ENCODE results near the gene ZNF740.

The ZNF740 gene

GRCh38 chr12:53235164-53235563 is 54.6 kb downstream of the ZNF740 start:
- peak overlapping the region in 17 of 21 experiments; percentile 62 to 97 (median 93) for H3K27ac ChIP-seq
- no peak overlapping the region for H3K4me3 ChIP-seq

- Histone ChIP-seq H3K27ac (peak overlapping the region in 17 of 21 experiments; percentile 30 to 97 (median 93)), H3K4me3 (no peak overlapping the region)
Measured at GRCh38 chr12:53235742-53236442, 55.4 kb downstream of the ZNF740 start.

- Histone ChIP-seq H3K4me3 (no peak overlapping the region), H3K27ac (peak overlapping the region in 17 of 21 experiments; percentile 30 to 97 (median 93))
Measured at GRCh38 chr12:53236443-53237111, 56.1 kb downstream of the ZNF740 start.

GRCh38 chr12:53239643-53240258 is 59.2 kb downstream of the ZNF740 start:
- H3K4me3 ChIP-seq: no peak overlapping the region
- H3K27ac ChIP-seq: no peak overlapping the region

GRCh38 chr12:53241623-53242412 is 61.3 kb downstream of the ZNF740 start:
- Histone ChIP-seq H3K27ac (no peak overlapping the region), H3K4me3 (no peak overlapping the region)

GRCh38 chr12:53244337-53244736 is 63.8 kb downstream of the ZNF740 start:
- no peak overlapping the region for H3K4me3 ChIP-seq
- H3K27ac ChIP-seq: no peak overlapping the region

All from skin epidermis (tissue), 12 donors.